ENCODE data around the gene CNTROB.

- no peak for TF ChIP-seq CTCF (IDR thresholded peaks at IDR 0.05)
- TF ChIP-seq POLR2A (IDR thresholded peaks at IDR 0.05): no peak
- no peak for TF ChIP-seq POLR2AphosphoS5 (IDR thresholded peaks at IDR 0.05)
These were observed 29.4 kb downstream of the CNTROB start for GRCh38 chr17:7961421-7961820.

All from breast epithelium (tissue), 3 donors.